Prostate gland (tissue), 2 donors: ENCODE results near the gene UNC5B. TPM values are rescaled to one million over a fixed set of nuclear protein-coding genes. Genes with fewer than 3 reads are reported as not detected.

ENCODE experiments used
- DNase-seq: peaks from one replicate; pipeline ENCODE4 v3.0.0-alpha.2; 2019; ENCODE audit warnings: low spot score
- H3K27ac ChIP-seq, 2 donors: fragments of 200-600 bp; sonication (generic); 2 replicates each; pipeline ENCODE4 v1.5.1; 2017 to 2019
- H3K27me3 ChIP-seq: fragments of 200-600 bp; sonication (generic); replicated peaks from 2 replicates; pipeline ENCODE4 v1.5.1; 2019; ENCODE audit not compliant: insufficient read depth
- H3K36me3 ChIP-seq, 2 donors: fragments of 200-600 bp; sonication (generic); 1 replicate in 1 of 2; 2 replicates in 1 of 2; pipeline versions ENCODE4 v1.5.1 to v1.8.1; 2017 to 2019
- H3K4me1 ChIP-seq: fragments of 200-600 bp; sonication (generic); replicated peaks from 2 replicates; pipeline ENCODE4 v1.5.1; 2019
- H3K4me3 ChIP-seq, 2 donors: fragments of 200-600 bp; sonication (generic); 2 replicates each; pipeline ENCODE4 v1.5.1; 2017 to 2019
- H3K9me3 ChIP-seq: fragments of 200-600 bp; sonication (generic); 2 replicates; pipeline ENCODE4 v1.5.1; 2017
- POLR2A ChIP-seq: fragments of 450-650 bp; IDR thresholded peaks from one replicate; pipeline ENCODE4 v1.6.1; 2016; ENCODE audit warnings: antibody characterized with exemption, mild to moderate bottlenecking
- POLR2AphosphoS5 ChIP-seq: sonication (generic); formaldehyde crosslinking; IDR thresholded peaks from one replicate; pipeline ENCODE4 v1.6.1; 2017; ENCODE audit warnings: antibody characterized with exemption
- WGBS: methylation state at CpG from one replicate; pipeline ENCODE4 v1.1.5; 2018; 5-methylcytosine and 5-hydroxymethylcytosine counted together
- intact Hi-C: fragments of 100-400 bp; cut with DNase I; formaldehyde crosslinking; loops from one replicate; pipeline ENCODE4 v1.14.2; 2022
- total RNA-seq, 2 donors: library from RNA; depleted of rRNA; stranded (reverse); fragments of >200 nt; gene quantifications; one replicate each; pipeline ENCODE4 v1.1.0, GENCODE V29; 2016
- TF ChIP-seq, protein P1 (sequence below), 4 experiments: fragments of 200-600 bp in 2 of 4; fragments of 450-650 bp in 2 of 4; sonication (generic) in 2 of 4; IDR thresholded peaks; 1 replicate in 3 of 4; 2 replicates in 1 of 4; pipeline ENCODE4 v1.5.1; 2016 to 2019; ENCODE audit warnings: antibody characterized with exemption in 4 of 4, mild to moderate bottlenecking in 2 of 4, moderate library complexity in 2 of 4

UNC5B gene
- total RNA-seq, 2 donors from 2014 or later = 12.8 to 58.4 TPM

DNA sequence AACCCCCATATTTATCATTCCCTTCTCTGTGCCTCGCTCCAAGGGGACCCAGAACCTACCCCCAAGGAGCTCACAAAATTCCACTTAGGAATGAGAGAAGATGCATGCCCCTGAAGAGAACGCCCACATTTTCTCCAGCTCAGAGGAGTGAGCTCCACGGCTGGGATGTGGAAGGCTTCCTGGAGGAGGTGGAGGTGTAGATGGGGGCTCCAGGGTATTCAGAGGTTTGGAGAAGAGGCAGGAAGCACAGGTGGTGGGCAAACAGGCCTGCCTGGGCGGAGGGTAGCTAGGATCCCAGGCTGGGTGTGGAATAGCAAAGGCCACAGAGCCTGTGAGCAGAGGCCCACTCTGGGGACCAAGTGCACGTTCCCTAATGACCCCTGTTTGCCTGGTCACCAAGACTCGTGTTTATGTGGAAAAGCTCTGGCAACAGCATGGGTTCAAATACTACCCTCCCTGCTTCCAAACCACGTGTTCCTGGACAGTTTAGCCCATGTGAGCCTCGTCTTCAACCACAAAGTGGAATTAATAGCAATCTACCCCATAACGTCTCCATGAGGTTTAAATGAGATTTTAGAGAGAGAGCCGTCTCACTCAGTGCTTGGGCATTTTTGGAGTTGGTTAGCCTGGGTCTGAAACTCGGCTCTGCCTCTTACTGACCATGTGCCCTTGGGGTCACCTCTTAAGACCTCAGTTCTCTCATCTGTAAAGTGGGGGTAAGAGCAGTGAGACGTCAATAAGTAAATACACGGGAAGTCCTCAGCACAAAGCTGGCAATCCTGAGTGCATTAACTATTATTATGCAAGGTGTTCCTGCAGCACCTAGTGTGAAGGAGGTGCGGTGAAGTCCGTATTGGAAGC lies 24.7 kb downstream of the UNC5B start:
- WGBS = 61% methylated on average over 15 of the region's 15 CpGs
- DNase-seq = no peak
- Histone ChIP-seq H3K4me1 (peaks cover 15% of the 10 kb centered on the region), H3K36me3 (no peaks in the 10 kb centered on the region), H3K4me3 (no peak overlapping the region), H3K27me3 (no peaks in the 10 kb centered on the region), H3K9me3 (no peaks in the 10 kb centered on the region), H3K27ac (no peak overlapping the region)
- TF ChIP-seq, protein P1, sequence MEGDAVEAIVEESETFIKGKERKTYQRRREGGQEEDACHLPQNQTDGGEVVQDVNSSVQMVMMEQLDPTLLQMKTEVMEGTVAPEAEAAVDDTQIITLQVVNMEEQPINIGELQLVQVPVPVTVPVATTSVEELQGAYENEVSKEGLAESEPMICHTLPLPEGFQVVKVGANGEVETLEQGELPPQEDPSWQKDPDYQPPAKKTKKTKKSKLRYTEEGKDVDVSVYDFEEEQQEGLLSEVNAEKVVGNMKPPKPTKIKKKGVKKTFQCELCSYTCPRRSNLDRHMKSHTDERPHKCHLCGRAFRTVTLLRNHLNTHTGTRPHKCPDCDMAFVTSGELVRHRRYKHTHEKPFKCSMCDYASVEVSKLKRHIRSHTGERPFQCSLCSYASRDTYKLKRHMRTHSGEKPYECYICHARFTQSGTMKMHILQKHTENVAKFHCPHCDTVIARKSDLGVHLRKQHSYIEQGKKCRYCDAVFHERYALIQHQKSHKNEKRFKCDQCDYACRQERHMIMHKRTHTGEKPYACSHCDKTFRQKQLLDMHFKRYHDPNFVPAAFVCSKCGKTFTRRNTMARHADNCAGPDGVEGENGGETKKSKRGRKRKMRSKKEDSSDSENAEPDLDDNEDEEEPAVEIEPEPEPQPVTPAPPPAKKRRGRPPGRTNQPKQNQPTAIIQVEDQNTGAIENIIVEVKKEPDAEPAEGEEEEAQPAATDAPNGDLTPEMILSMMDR (IDR thresholded peaks at IDR 0.05) = no peak
- TF ChIP-seq POLR2A (no peak), POLR2AphosphoS5 (no peak)
- intact Hi-C loops = no loop called here

DNA sequence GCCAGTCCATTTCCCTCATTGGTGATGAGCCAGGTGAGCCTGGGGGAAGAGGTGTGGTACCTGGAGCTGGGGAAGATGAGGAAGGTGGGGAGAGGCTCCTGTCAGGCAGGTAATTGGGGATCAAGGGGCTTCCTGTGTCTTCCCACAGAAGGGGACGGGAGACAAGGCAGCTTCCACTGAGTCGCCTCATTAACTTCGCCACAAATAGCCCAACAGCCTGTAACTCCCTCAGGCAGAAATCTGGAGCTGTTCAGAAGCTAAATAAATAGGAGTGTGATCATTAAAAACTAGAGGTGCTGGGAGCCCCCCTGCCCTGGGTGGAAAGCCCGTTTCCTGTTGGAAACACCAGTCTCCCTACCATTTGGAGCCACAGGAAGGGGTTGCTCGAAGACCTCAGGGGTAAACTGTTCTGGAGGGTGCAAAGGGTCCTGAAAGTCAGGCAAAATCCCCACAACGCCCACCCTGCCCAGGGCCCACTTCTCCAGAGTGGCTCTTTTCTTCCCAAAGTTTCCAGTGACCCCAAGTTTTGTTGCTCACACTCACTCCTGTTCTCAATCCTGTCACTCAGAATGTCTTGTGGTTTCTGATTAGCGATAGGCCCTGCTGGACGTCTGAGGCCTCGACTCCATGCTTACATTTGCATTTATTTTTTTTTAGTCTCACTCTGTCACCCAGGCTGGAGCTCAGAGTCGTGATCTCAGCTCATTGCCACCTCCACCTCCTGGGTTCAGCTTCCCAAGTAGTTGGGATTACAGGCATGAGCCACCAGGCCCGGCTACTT lies 25.7 kb downstream of the UNC5B start:
- TF ChIP-seq POLR2AphosphoS5 (no peak), POLR2A (no peak)
- TF ChIP-seq, protein P1 (IDR thresholded peaks at IDR 0.05) = no peak
- no peak for DNase-seq
- H3K4me1 ChIP-seq = peaks cover 19% of the 10 kb centered on the region
- H3K4me3 ChIP-seq = no peak overlapping the region
- WGBS = 79% methylated on average over 11 of the region's 11 CpGs
- H3K27ac ChIP-seq = no peak overlapping the region
- H3K9me3 ChIP-seq = no peaks in the 10 kb centered on the region
- no peaks in the 10 kb centered on the region for H3K27me3 ChIP-seq
- intact Hi-C loops = no loop called here
- no peaks in the 10 kb centered on the region for H3K36me3 ChIP-seq

DNA sequence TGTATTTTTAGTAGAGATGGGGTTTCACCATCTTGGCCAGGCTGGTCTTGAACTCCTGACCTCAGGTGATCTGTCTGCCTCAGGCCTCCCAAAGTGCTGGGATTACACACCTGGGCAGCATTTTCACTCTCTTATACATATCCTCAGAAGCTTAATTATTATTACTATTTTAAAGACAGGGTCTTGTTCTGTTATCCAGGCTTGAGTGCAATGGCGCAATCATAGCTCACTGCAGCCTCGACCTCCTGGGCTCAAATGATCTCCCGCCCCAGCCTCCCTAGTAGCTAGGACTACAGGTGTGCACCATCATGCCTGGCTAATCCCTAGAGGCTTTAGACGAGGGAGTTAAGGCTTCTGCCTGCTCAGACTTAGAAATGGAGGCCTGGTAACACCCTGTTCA lies 26.3 kb downstream of the UNC5B start:
- DNase-seq = no peak
- Histone ChIP-seq H3K27ac (no peak overlapping the region), H3K27me3 (no peaks in the 10 kb centered on the region), H3K36me3 (no peaks in the 10 kb centered on the region), H3K4me3 (no peak overlapping the region), H3K9me3 (no peaks in the 10 kb centered on the region), H3K4me1 (peaks cover 23% of the 10 kb centered on the region)
- TF ChIP-seq, protein P1 (IDR thresholded peaks at IDR 0.05) = no peak
- TF ChIP-seq POLR2AphosphoS5 (no peak), POLR2A (no peak)
- WGBS = 87% methylated on average over 4 of the region's 4 CpGs
- intact Hi-C loops = no loop called here

DNA sequence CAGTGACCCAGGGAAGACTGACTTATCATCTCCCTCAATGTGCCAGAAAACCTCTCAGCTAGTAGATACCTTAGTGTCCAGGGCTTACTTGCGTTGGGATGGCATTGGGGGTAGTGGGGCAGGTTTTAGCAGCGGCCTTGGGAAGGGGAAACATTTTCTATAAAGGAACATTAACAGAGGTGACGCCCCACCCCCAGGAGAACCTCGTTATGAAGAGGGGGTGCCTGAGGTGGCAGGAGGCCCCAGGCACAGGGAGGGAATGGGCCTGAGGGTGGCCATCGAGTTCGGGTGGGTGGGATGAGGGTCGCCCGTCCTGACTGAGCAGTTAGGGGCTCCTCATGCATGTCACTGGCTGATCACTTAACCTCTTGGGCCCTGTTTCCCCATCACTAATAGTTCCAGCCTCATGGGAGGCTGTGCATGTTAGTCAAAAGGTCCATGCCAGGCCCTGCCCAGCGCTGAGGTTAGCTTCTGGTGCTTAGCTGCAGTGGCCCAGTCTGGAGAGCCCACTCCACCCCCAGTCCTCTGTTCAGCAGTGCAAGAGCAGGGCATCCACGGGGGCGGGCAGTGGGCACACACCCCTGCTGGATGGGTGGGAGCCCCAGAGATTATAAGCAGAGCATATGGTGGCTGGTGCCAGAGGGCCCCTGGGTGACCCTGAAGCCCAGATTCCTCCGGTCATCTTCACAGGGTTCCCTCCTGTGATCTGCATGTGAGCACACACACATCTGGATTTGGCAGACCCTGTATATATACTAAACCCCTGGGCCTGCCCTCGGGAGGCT lies 27.0 kb downstream of the UNC5B start:
- Histone ChIP-seq H3K27me3 (no peaks in the 10 kb centered on the region), H3K9me3 (no peaks in the 10 kb centered on the region), H3K4me1 (peaks cover 30% of the 10 kb centered on the region), H3K27ac (no peak overlapping the region), H3K36me3 (no peaks in the 10 kb centered on the region), H3K4me3 (no peak overlapping the region)
- intact Hi-C loops = no loop called here
- no peak for DNase-seq
- WGBS = 88% methylated on average over 11 of the region's 13 CpGs
- TF ChIP-seq POLR2AphosphoS5 (no peak), POLR2A (no peak)
- TF ChIP-seq, protein P1 (IDR thresholded peaks at IDR 0.05) = no peak
